ENCODE results near the gene METAP1D. TPM values are rescaled to one million over a fixed set of nuclear protein-coding genes. Genes with fewer than 3 reads are reported as not detected.

Gene METAP1D
- total RNA-seq, 1 donor from 2014 or later, result 6.7 TPM

DNA sequence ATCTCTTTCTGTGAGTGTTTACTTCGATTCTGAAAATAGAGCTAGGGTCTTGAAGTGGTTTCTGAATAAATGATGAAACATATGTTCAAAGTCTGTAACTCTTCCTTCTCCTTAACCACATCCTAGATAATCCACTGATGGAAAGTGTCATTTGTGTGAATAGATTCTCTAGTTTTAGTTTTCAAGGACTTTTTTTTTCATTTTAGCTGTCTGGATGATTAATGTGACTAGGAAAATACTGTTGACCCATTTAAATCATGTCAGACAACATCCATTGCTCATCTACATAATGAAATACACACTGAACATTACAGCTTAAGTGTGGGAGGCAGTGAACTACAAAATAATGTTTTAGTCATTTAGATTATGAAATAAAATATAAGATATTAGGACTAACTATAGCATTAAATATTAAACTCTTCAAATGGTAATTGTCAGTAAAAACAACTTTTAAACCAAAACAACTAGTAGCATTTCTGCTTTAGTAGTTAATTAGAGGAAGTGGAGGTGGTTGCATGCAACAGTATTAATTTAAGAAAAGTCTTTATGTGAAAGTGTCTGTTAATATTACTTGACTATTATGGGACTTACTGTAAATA lies 46.4 kb downstream of the METAP1D start:
- Histone ChIP-seq H3K4me1 (no peaks in the 10 kb centered on the region), H3K9me3 (replicated peaks) (no peaks in the 10 kb centered on the region), H3K27me3 (ENCODE audit: low read depth) (no peaks in the 10 kb centered on the region), H3K36me3 (no peaks in the 10 kb centered on the region), H3K4me3 (no peak overlapping the region), H3K27ac (replicated peaks) (no peak overlapping the region)
- TF ChIP-seq, protein P1, sequence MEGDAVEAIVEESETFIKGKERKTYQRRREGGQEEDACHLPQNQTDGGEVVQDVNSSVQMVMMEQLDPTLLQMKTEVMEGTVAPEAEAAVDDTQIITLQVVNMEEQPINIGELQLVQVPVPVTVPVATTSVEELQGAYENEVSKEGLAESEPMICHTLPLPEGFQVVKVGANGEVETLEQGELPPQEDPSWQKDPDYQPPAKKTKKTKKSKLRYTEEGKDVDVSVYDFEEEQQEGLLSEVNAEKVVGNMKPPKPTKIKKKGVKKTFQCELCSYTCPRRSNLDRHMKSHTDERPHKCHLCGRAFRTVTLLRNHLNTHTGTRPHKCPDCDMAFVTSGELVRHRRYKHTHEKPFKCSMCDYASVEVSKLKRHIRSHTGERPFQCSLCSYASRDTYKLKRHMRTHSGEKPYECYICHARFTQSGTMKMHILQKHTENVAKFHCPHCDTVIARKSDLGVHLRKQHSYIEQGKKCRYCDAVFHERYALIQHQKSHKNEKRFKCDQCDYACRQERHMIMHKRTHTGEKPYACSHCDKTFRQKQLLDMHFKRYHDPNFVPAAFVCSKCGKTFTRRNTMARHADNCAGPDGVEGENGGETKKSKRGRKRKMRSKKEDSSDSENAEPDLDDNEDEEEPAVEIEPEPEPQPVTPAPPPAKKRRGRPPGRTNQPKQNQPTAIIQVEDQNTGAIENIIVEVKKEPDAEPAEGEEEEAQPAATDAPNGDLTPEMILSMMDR (IDR thresholded peaks at IDR 0.05; ENCODE audit: borderline replicate concordance), result no peak
- intact Hi-C loops (cut with micrococcal nuclease), result no loop called here
- DNase-seq, result no peak

DNA sequence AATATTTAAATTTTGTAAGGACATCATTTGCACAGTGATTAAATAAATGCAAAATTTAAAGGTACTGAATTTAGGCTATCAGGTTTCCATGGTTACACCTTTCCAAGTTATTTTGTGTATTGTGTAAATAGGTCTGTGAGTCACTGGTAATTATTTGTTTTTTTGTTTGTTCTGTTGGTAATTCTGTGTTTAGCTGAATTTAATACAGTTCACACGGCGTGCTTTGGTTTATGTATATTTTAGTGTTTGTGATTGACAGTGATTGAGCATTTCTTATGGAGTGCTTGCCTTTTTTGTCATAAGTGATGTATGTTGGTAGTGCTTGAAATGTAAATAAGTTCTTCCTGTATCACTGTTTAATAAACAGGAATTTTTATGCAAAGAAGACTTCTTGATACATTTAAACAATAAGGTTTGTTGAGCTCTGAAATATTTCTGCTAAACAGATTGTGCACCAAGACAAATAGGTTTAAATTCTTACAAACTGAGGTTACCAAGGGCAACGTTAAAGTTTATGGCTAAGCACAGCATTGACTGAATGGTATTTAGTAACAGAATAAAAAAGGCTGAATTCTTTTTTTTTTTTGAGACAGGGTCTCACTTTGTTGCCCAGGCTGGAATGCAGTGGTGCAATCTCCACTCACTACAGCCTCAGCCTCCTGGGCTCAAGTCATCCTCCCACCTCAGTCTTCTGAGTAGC lies 47.3 kb downstream of the METAP1D start:
- intact Hi-C loops (cut with micrococcal nuclease), result no loop called here
- H3K4me1 ChIP-seq, result no peaks in the 10 kb centered on the region

DNA sequence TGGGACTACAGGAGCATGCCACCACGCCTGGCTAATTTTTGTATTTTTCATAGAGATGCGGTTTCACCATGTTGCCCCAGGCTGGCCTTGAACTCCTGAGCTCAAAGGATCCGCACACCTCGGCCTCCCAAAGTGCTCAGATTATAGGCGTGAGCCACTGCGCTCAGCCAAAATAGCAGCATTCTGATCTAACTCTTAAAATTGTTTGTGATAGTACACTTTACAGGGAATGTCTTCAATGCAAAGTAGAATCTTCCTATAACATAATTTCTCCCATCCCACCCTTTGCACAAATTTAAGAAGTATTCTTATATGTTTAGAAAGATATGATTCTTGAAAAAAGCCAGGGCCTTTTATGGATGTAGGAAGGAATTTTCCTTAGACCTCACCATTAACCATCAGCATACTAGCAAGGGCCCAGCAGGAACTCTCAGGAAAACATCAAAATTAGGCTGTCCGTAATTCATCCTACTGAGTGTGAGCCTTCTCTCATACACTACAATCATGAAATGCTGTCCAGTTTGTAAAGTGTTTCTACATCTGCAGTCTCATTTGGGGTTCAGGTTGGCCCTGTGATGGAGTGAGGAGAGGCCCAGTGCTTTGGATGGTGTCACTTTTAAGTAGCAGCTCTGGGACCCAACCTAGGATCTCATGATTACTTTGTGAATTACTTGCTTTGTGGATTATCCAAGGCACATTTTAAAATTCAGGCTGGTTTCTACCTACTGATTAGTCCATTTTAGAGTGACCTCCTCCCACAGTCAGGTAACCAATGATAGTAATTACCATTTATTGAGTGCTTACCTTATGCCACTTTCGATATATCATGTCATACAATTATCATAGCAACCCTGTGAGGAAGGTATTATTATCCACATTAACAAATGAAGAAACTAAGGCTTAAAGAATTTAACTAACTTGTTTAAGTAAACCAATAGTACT lies 48.1 kb downstream of the METAP1D start:
- no peak for DNase-seq
- intact Hi-C loops (cut with micrococcal nuclease), result no loop called here
- TF ChIP-seq, protein P1 (IDR thresholded peaks at IDR 0.05; ENCODE audit: borderline replicate concordance), result no peak
- Histone ChIP-seq H3K9me3 (replicated peaks) (no peaks in the 10 kb centered on the region), H3K4me1 (no peaks in the 10 kb centered on the region), H3K27me3 (ENCODE audit: low read depth) (no peaks in the 10 kb centered on the region), H3K36me3 (no peaks in the 10 kb centered on the region), H3K4me3 (no peak overlapping the region), H3K27ac (replicated peaks) (no peak overlapping the region)

More for the DNA sequence above, 47.3 kb downstream of the METAP1D start:
- H3K27me3 ChIP-seq (ENCODE audit: low read depth), result no peaks in the 10 kb centered on the region
- H3K36me3 ChIP-seq, result no peaks in the 10 kb centered on the region
- H3K27ac ChIP-seq (replicated peaks), result no peak overlapping the region
- no peaks in the 10 kb centered on the region for H3K9me3 ChIP-seq (replicated peaks)
- TF ChIP-seq, protein P1 (IDR thresholded peaks at IDR 0.05; ENCODE audit: borderline replicate concordance), result no peak
- no peak overlapping the region for H3K4me3 ChIP-seq
- no peak for DNase-seq

DNA sequence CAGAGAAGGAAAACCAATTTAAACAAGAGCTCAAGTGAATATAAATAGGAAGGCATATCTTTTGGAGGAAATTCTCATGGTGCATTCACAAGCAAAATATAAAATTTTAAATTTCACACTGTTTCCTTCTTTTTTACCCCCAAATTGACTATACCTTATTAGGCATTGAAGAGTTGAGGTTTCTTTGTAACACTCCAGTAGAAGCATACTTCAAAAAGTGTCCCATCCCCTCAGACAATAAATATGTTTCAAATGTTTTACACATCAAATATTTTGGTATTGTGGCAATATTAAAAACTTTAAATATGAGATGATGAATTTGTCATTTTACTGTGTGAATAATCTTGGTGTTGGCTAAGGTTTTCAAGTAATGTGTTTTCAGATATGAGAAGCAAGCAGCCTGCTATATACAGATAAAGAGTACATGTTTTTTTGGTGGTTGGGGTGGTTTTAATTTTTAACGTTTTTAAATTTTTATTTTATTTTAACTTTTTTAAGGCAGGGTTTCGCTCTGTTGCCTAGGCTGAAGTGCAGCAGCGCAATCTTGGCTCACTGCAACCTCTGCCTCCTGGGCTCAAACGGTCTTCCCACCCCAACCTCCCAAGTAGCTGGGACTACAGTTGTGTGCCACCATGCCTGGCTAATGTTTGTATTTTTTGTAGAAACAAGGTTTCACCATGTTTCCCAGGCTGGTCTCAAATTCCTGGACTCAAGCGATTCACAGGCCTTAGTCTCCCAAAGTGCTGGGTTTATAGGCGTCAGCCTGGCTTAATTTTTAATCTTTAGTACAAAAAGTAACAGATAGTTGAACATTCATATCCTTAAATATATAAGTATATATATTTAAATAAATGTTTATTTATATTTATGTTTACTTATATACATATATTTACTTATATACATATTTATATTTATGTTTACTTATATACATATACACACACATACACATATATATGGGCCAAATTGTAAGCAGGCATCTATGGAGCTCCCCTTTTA lies 49.1 kb downstream of the METAP1D start:
- TF ChIP-seq, protein P1 (IDR thresholded peaks at IDR 0.05; ENCODE audit: borderline replicate concordance), result no peak
- no peaks in the 10 kb centered on the region for H3K9me3 ChIP-seq (replicated peaks)
- no peaks in the 10 kb centered on the region for H3K4me1 ChIP-seq
- no peaks in the 10 kb centered on the region for H3K36me3 ChIP-seq
- no peak for DNase-seq
- no peaks in the 10 kb centered on the region for H3K27me3 ChIP-seq (ENCODE audit: low read depth)
- intact Hi-C loops (cut with micrococcal nuclease), result no loop called here
- no peak overlapping the region for H3K4me3 ChIP-seq
- H3K27ac ChIP-seq (replicated peaks), result no peak overlapping the region
